ENCODE data around the gene MEF2D.

The MEF2D gene

GRCh38 chr1:156492013-156492590 lies 8.5 kb downstream of the MEF2D start:
- DNase-seq: no peak
- in situ Hi-C loops (cut with MboI; ENCODE audit: low pct_unique_long_range_greater_than_20kb, low sequenced_read_pairs): no loop called here

- in situ Hi-C loops (cut with MboI; ENCODE audit: low pct_unique_long_range_greater_than_20kb, low sequenced_read_pairs): no loop called here
- no peak for DNase-seq
Measured at GRCh38 chr1:156491151-156491949, 9.2 kb downstream of the MEF2D start.

GRCh38 chr1:156490401-156491032 lies 10.1 kb downstream of the MEF2D start:
- in situ Hi-C loops (cut with MboI; ENCODE audit: low pct_unique_long_range_greater_than_20kb, low sequenced_read_pairs): no loop called here
- no peak for DNase-seq

GRCh38 chr1:156489935-156490293 lies 10.7 kb downstream of the MEF2D start:
- no peak for DNase-seq
- in situ Hi-C loops (cut with MboI; ENCODE audit: low pct_unique_long_range_greater_than_20kb, low sequenced_read_pairs): no loop called here

- DNase-seq: peak; percentile 85
- in situ Hi-C loops (cut with MboI; ENCODE audit: low pct_unique_long_range_greater_than_20kb, low sequenced_read_pairs): no loop called here
Measured at GRCh38 chr1:156489166-156489934, 11.2 kb downstream of the MEF2D start.

GRCh38 chr1:156488566-156489165 lies 11.9 kb downstream of the MEF2D start:
- no peak for DNase-seq
- in situ Hi-C loops (cut with MboI; ENCODE audit: low pct_unique_long_range_greater_than_20kb, low sequenced_read_pairs): no loop called here

GRCh38 chr1:156487862-156488261 lies 12.7 kb downstream of the MEF2D start:
- in situ Hi-C loops (cut with MboI; ENCODE audit: low pct_unique_long_range_greater_than_20kb, low sequenced_read_pairs): no loop called here

GRCh38 chr1:156486421-156487344 lies 13.9 kb downstream of the MEF2D start:
- no peak for DNase-seq
- in situ Hi-C loops (cut with MboI; ENCODE audit: low pct_unique_long_range_greater_than_20kb, low sequenced_read_pairs): no loop called here

More at GRCh38 chr1:156487862-156488261, 12.7 kb downstream of the MEF2D start:
- DNase-seq: no peak

- DNase-seq: no peak
- in situ Hi-C loops (cut with MboI; ENCODE audit: low pct_unique_long_range_greater_than_20kb, low sequenced_read_pairs): no loop called here
Measured at GRCh38 chr1:156485984-156486383, 14.6 kb downstream of the MEF2D start.

- in situ Hi-C loops (cut with MboI; ENCODE audit: low pct_unique_long_range_greater_than_20kb, low sequenced_read_pairs): no loop called here
- DNase-seq: no peak
Measured at GRCh38 chr1:156484480-156485058, 16.0 kb downstream of the MEF2D start.

- DNase-seq: no peak
- in situ Hi-C loops (cut with MboI; ENCODE audit: low pct_unique_long_range_greater_than_20kb, low sequenced_read_pairs): no loop called here
Measured at GRCh38 chr1:156483397-156483796, 17.2 kb downstream of the MEF2D start.

- in situ Hi-C loops (cut with MboI; ENCODE audit: low pct_unique_long_range_greater_than_20kb, low sequenced_read_pairs): no loop called here
- no peak for DNase-seq
Measured at GRCh38 chr1:156482276-156482675, 18.3 kb downstream of the MEF2D start.

- in situ Hi-C loops (cut with MboI; ENCODE audit: low pct_unique_long_range_greater_than_20kb, low sequenced_read_pairs): no loop called here
- DNase-seq: no peak
Measured at GRCh38 chr1:156481527-156481926, 19.0 kb downstream of the MEF2D start.

- in situ Hi-C loops (cut with MboI; ENCODE audit: low pct_unique_long_range_greater_than_20kb, low sequenced_read_pairs): no loop called here
- DNase-seq: no peak
Measured at GRCh38 chr1:156480411-156481192, 20.0 kb downstream of the MEF2D start.

- no peak for DNase-seq
- in situ Hi-C loops (cut with MboI; ENCODE audit: low pct_unique_long_range_greater_than_20kb, low sequenced_read_pairs): no loop called here
Measured at GRCh38 chr1:156480016-156480370, 20.6 kb downstream of the MEF2D start.

GRCh38 chr1:156479093-156480015 lies 21.2 kb downstream of the MEF2D start:
- no peak for DNase-seq
- in situ Hi-C loops (cut with MboI; ENCODE audit: low pct_unique_long_range_greater_than_20kb, low sequenced_read_pairs): no loop called here

Data from KBM-7 (cell line).